GM12878 (cell line): ENCODE measurements around the gene HBD. TPM values are rescaled to one million over a fixed set of nuclear protein-coding genes. Genes with fewer than 3 reads are reported as not detected.

Experiments used
- ATAC-seq: fragments of 200-7000 bp; cut with Tn5 transposase; 3 replicates; pipeline ENCODE4 v1.9.1; 2020; ENCODE audit warnings: mild to moderate bottlenecking, moderate library complexity
- BruUV-seq: library from RNA; stranded (reverse); fragments of 400-500 nt; replicated peaks from 2 replicates; lab custom pipeline; 2021; lab: Mats Ljungman, UMichigan
- CTCF ChIA-PET: fragments of 300-600 bp; sonication (Branson Sonifier 250); formaldehyde crosslinking; extraction: SDS; loops from one replicate; lab custom pipeline; 2021; ENCODE audit warnings: inconsistent platforms; lab: Yijun Ruan, JAX
- POLR2A ChIA-PET: fragments of 350-600 bp; formaldehyde crosslinking; extraction: SDS; loops from one replicate; lab custom pipeline; 2021; ENCODE audit warnings: inconsistent platforms; lab: Charles Lee
- RAD21 ChIA-PET: fragments of 300-600 bp; sonication (Branson Sonifier 250); formaldehyde crosslinking; loops from one replicate; lab custom pipeline; 2023; ENCODE audit warnings: antibody characterized with exemption; ENCODE audit not compliant: unreplicated experiment; lab: Charles Lee
- SMC1A ChIA-PET: fragments of 300-600 bp; sonication (Branson Sonifier 250); formaldehyde crosslinking; loops from one replicate; lab custom pipeline; 2023; ENCODE audit not compliant: unreplicated experiment, uncharacterized antibody; lab: Charles Lee
- DNase-seq: peaks from one replicate; pipeline ENCODE4 v3.0.0-alpha.2; 2011; ENCODE audit warnings: low read depth, low spot score
- FAIRE-seq: peaks from 3 replicates; lab custom pipeline; 2011; peaks lifted over from hg19 to GRCh38; lab: Jason Lieb, UNC
- H2AFZ ChIP-seq: 2 replicates; pipeline ENCODE4 v1.6.0; 2011; ENCODE audit warnings: low read depth, low read length, control low read depth; ENCODE audit not compliant: control insufficient read depth
- H3K27ac ChIP-seq: 2 replicates; pipeline ENCODE4 v1.5.1; 2011; ENCODE audit warnings: control low read depth; ENCODE audit not compliant: control insufficient read depth, insufficient read depth
- H3K27me3 ChIP-seq, 2 experiments: replicated peaks in 1 of 2; 2 replicates each; pipeline versions ENCODE4 v1.6.0 to v1.6.1; 2011; ENCODE audit warnings: low read length in 1 of 2; ENCODE audit not compliant: control insufficient read depth in 2 of 2, insufficient read depth in 2 of 2
- H3K36me3 ChIP-seq, 2 experiments: 2 replicates each; pipeline ENCODE4 v1.5.1; 2011; ENCODE audit warnings: low read length in 1 of 2; ENCODE audit not compliant: control insufficient read depth in 2 of 2, insufficient read depth in 2 of 2
- H3K4me1 ChIP-seq: 2 replicates; pipeline ENCODE4 v1.6.1; 2011; ENCODE audit warnings: mild to moderate bottlenecking, low read length, moderate library complexity, mixed read lengths; ENCODE audit not compliant: control insufficient read depth, insufficient read depth
- H3K4me2 ChIP-seq: 2 replicates; pipeline ENCODE4 v1.6.0; 2011; ENCODE audit warnings: control low read depth; ENCODE audit not compliant: control insufficient read depth, insufficient read depth
- H3K4me3 ChIP-seq: fragments of 200-600 bp; sonication (generic); 2 replicates; pipeline ENCODE4 v1.5.1; 2016
- H3K79me2 ChIP-seq: 2 replicates; pipeline ENCODE4 v1.6.0; 2011; ENCODE audit warnings: low read length; ENCODE audit not compliant: control insufficient read depth, insufficient read depth
- H3K9ac ChIP-seq: 2 replicates; pipeline ENCODE4 v1.8.0; 2011; ENCODE audit warnings: low read length, control low read depth, mixed read lengths; ENCODE audit not compliant: control insufficient read depth, insufficient read depth
- H3K9me3 ChIP-seq: replicated peaks from 3 replicates; pipeline ENCODE4 v1.5.1; 2011; ENCODE audit warnings: mild to moderate bottlenecking, low read length; ENCODE audit not compliant: control insufficient read depth, insufficient read depth
- H4K20me1 ChIP-seq: 2 replicates; pipeline ENCODE4 v1.6.0; 2011; ENCODE audit not compliant: control insufficient read depth, insufficient read depth
- CTCF ChIP-seq, 3 experiments: IDR thresholded peaks in 2 of 3; conservative IDR thresholded peaks in 1 of 3; 2 replicates each; pipeline ENCODE4 v1.5.1; 2011; ENCODE audit warnings: low read depth in 3 of 3, low read length in 3 of 3, mild to moderate bottlenecking in 3 of 3, control low read depth in 2 of 3, moderate library complexity in 2 of 3, inconsistent platforms in 1 of 3, mixed read lengths in 1 of 3; ENCODE audit not compliant: control insufficient read depth in 2 of 3, insufficient read depth in 1 of 3; ENCODE audit errors: extremely low read depth in 1 of 3
- IRF4 ChIP-seq: IDR thresholded peaks from 2 replicates; pipeline ENCODE4 v1.6.1; 2011; ENCODE audit warnings: low read depth, low read length
- JUND ChIP-seq: IDR thresholded peaks from 2 replicates; pipeline ENCODE4 v1.6.1; 2012; ENCODE audit warnings: low read depth, mild to moderate bottlenecking, low read length, improper control_type of control experiment, moderate library complexity
- KDM1A ChIP-seq: fragments of 200-600 bp; sonication (generic); IDR thresholded peaks from 2 replicates; pipeline ENCODE4 v1.6.1; 2016; ENCODE audit warnings: borderline replicate concordance
- LARP7 ChIP-seq: fragments of 450-650 bp; IDR thresholded peaks from 2 replicates; pipeline ENCODE4 v1.6.1; 2017; ENCODE audit warnings: mild to moderate bottlenecking
- NR2C2 ChIP-seq: IDR thresholded peaks from 2 replicates; pipeline ENCODE4 v1.6.1; 2011; ENCODE audit warnings: borderline replicate concordance, low read depth; ENCODE audit not compliant: control insufficient read depth, insufficient read length
- RFX5 ChIP-seq: IDR thresholded peaks from 2 replicates; pipeline ENCODE4 v1.6.1; 2011; ENCODE audit warnings: low read depth, low read length, improper control_type of control experiment
- SMAD1 ChIP-seq: fragments of 450-650 bp; IDR thresholded peaks from 2 replicates; pipeline ENCODE4 v1.6.1; 2018; ENCODE audit warnings: mild to moderate bottlenecking, low read depth; ENCODE audit not compliant: partially characterized antibody
- SUZ12 ChIP-seq: fragments of 200-600 bp; sonication (generic); IDR thresholded peaks from one replicate; pipeline ENCODE4 v1.6.1; 2018; ENCODE audit warnings: antibody characterized with exemption, mild to moderate bottlenecking; ENCODE audit not compliant: unreplicated experiment
- TBL1XR1 ChIP-seq: IDR thresholded peaks from 2 replicates; pipeline ENCODE4 v1.6.1; 2012; ENCODE audit warnings: low read depth, low read length, improper control_type of control experiment
- ZBTB11 ChIP-seq: fragments of 450-650 bp; formaldehyde crosslinking; IDR thresholded peaks from 2 replicates; pipeline ENCODE4 v1.5.0; 2022; ENCODE audit warnings: mild to moderate bottlenecking, missing genetic modification characterization
- ZNF384 ChIP-seq: IDR thresholded peaks from 2 replicates; pipeline ENCODE4 v1.6.1; 2012; ENCODE audit warnings: low read depth, mild to moderate bottlenecking, low read length, improper control_type of control experiment, borderline replicate concordance
- in situ Hi-C: fragments of 300-500 bp; cut with MboI; formaldehyde crosslinking; loops from 9 replicates; pipeline ENCODE4 v1.14.3; 2018; ENCODE audit warnings: mixed read lengths
- intact Hi-C: fragments of 100-400 bp; cut with micrococcal nuclease; formaldehyde crosslinking; loops from one replicate; pipeline ENCODE4 v1.14.2; 2022; ENCODE audit not compliant: unreplicated experiment
- polyA plus RNA-seq, 11 experiments: library from polyadenylated mRNA; depleted of rRNA in 4 of 11; unstranded in 6 of 11; stranded (reverse) in 5 of 11; fragments of >200 nt; fragmentation: Nextera tagmentation in 4 of 11; fragmentation: Illumina TruSeq in 1 of 11; extraction: Ambion mirVana in 4 of 11; extraction: Trizol in 1 of 11; gene quantifications; 1 replicate in 1 of 11; 2 replicates in 10 of 11; pipeline versions ENCODE4 v1.2.1 to v1.2.3, GENCODE V29; 2011 to 2016; ENCODE audit warnings: inconsistent platforms in 2 of 11, missing spikeins in 2 of 11, low read depth in 1 of 11
- total RNA-seq, 4 experiments: library from RNA; depleted of rRNA in 3 of 4; stranded (reverse); fragments of >200 nt in 3 of 4; fragmentation: Illumina TruSeq in 1 of 4; extraction: Trizol in 1 of 4; gene quantifications; 2 replicates each; pipeline versions ENCODE4 v1.2.1 to v1.2.3, GENCODE V29; 2013 to 2021
- TF ChIP-seq, protein P1 (sequence below): IDR thresholded peaks from 2 replicates; pipeline ENCODE4 v1.6.1; 2011; ENCODE audit warnings: low read depth, mild to moderate bottlenecking, low read length, moderate library complexity, borderline replicate concordance; ENCODE audit errors: extremely low read depth

Gene HBD
- total and polyA plus RNA-seq, 10 of the 15 experiments (the other 5 are each of a cell fraction or from before 2014, with no cell fraction given) = 0.11 to 0.32 TPM; not detected in 8

- intact Hi-C loops = no loop called here
- TF ChIP-seq ZBTB11 = no peak
- TF ChIP-seq RFX5 = no peak
- TF ChIP-seq CTCF (IDR thresholded peaks at IDR 0.05 in 2 of 3, conservative IDR thresholded peaks at IDR 0.05 in 1 of 3; ENCODE audit: control insufficient read depth in 2 of 3, extremely low read depth in 1 of 3, insufficient read depth in 1 of 3, low read depth in 3 of 3, low read length in 3 of 3) = no peak
- TF ChIP-seq, protein P1, sequence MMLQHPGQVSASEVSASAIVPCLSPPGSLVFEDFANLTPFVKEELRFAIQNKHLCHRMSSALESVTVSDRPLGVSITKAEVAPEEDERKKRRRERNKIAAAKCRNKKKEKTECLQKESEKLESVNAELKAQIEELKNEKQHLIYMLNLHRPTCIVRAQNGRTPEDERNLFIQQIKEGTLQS = no peak
- no peak for TF ChIP-seq SUZ12
- TF ChIP-seq KDM1A = no peak
- no peak for TF ChIP-seq IRF4
- no peak for TF ChIP-seq LARP7
- no peak for TF ChIP-seq JUND
- TF ChIP-seq SMAD1 = no peak
- TF ChIP-seq ZNF384 = no peak
- TF ChIP-seq NR2C2 = no peak
- TF ChIP-seq TBL1XR1 = no peak
Measured at GRCh38 chr11:5198285-5198684, 36.0 kb downstream of the HBD start.

More at GRCh38 chr11:5198285-5198684, 36.0 kb downstream of the HBD start:
- H3K27me3 ChIP-seq = no peaks in the 10 kb centered on the region
- ChIA-PET RAD21 (no interaction called here), CTCF (no interaction called here), SMC1A (interaction anchor here (1.3 to 3.7 kb wide), 3 partner anchors 10 to 612 kb away, joined by 3 to 12 read pairs (median 3); no protein-coding TSS in a partner anchor), POLR2A (no interaction called here)
- in situ Hi-C loops = no loop called here
- no peaks in the 10 kb centered on the region for H4K20me1 ChIP-seq
- no peak overlapping the region for H3K27ac ChIP-seq
- H3K4me2 ChIP-seq = no peak overlapping the region
- no peak overlapping the region for H3K9ac ChIP-seq
- ATAC-seq (no peak), FAIRE-seq (no peak), DNase-seq (no peak)
- H3K9me3 ChIP-seq = no peaks in the 10 kb centered on the region
- H3K79me2 ChIP-seq = no peaks in the 10 kb centered on the region
- H3K4me1 ChIP-seq = no peaks in the 10 kb centered on the region
- H3K4me3 ChIP-seq = no peak overlapping the region
- no peaks in the 10 kb centered on the region for H3K36me3 ChIP-seq
- no TSS peak for BruUV-seq
- no peak overlapping the region for H2AFZ ChIP-seq
